HepG2 (cell line): Measurements from ENCODE around the gene CALR. TPM values are rescaled to one million over a fixed set of nuclear protein-coding genes. Genes with fewer than 3 reads are reported as not detected.
A peak's percentile ranks its signal among the peaks of the same experiment; 100 is the strongest.

Experiments used
- ATF7-NPFF ChIP-seq: sonication (generic); formaldehyde crosslinking; IDR thresholded peaks from 2 replicates; pipeline ENCODE4 v1.8.1; 2023; ENCODE audit warnings: mild to moderate bottlenecking, low read depth, missing genetic modification reagents, moderate library complexity
- CAMTA2 ChIP-seq: sonication (generic); formaldehyde crosslinking; IDR thresholded peaks from 2 replicates; pipeline ENCODE4 v1.4.0; 2020; ENCODE audit warnings: mild to moderate bottlenecking, missing genetic modification reagents, borderline replicate concordance
- ELF4 ChIP-seq: sonication (generic); formaldehyde crosslinking; IDR thresholded peaks from 2 replicates; pipeline ENCODE4 v1.5.0; 2020; ENCODE audit warnings: missing genetic modification reagents, mild to moderate bottlenecking, moderate library complexity, borderline replicate concordance
- HNRNPUL1 ChIP-seq: fragments of 200-400 bp; formaldehyde crosslinking; IDR thresholded peaks from 2 replicates; pipeline ENCODE4 v1.6.1; 2017; ENCODE audit warnings: low read depth, mild to moderate bottlenecking, low read length, moderate library complexity
- HOXA3 ChIP-seq: sonication (generic); formaldehyde crosslinking; IDR thresholded peaks from 2 replicates; pipeline ENCODE4 v1.5.0; 2020; ENCODE audit warnings: missing genetic modification reagents
- RBM39 ChIP-seq: fragments of 200-400 bp; formaldehyde crosslinking; IDR thresholded peaks from one replicate; pipeline ENCODE4 v1.6.1; 2018; ENCODE audit warnings: antibody characterized with exemption, mild to moderate bottlenecking, low read depth, low read length; ENCODE audit not compliant: poor library complexity, severe bottlenecking
- TARDBP ChIP-seq: sonication (generic); formaldehyde crosslinking; IDR thresholded peaks from 2 replicates; pipeline ENCODE4 v1.8.0; 2022; ENCODE audit warnings: mild to moderate bottlenecking, missing genetic modification reagents
- ZNF124 ChIP-seq: sonication (generic); formaldehyde crosslinking; IDR thresholded peaks from 2 replicates; pipeline ENCODE4 v1.4.0; 2020; ENCODE audit warnings: missing genetic modification reagents
- ZNF224 ChIP-seq: sonication (generic); formaldehyde crosslinking; IDR thresholded peaks from 2 replicates; pipeline ENCODE4 v1.5.0; 2020; ENCODE audit warnings: mild to moderate bottlenecking, missing genetic modification reagents
- ZNF282 ChIP-seq: fragments of 450-650 bp; IDR thresholded peaks from 2 replicates; pipeline ENCODE4 v1.6.1; 2018; ENCODE audit not compliant: partially characterized antibody
- ZNF432 ChIP-seq: sonication (generic); formaldehyde crosslinking; IDR thresholded peaks from 2 replicates; pipeline ENCODE4 v1.5.0; 2020; ENCODE audit warnings: missing genetic modification reagents, mild to moderate bottlenecking, borderline replicate concordance
- ZNF547 ChIP-seq: sonication (generic); formaldehyde crosslinking; IDR thresholded peaks from 2 replicates; pipeline ENCODE4 v1.5.1; 2020; ENCODE audit warnings: mild to moderate bottlenecking, missing genetic modification reagents
- ZNF557 ChIP-seq: sonication (generic); formaldehyde crosslinking; IDR thresholded peaks from 2 replicates; pipeline ENCODE4 v1.4.0; 2020; ENCODE audit warnings: missing genetic modification reagents
- ZNF660 ChIP-seq: sonication (generic); formaldehyde crosslinking; IDR thresholded peaks from 2 replicates; pipeline ENCODE4 v1.5.1; 2020; ENCODE audit warnings: mild to moderate bottlenecking, low read depth, missing genetic modification reagents, borderline replicate concordance
- ZNF737 ChIP-seq: sonication (generic); formaldehyde crosslinking; IDR thresholded peaks from 2 replicates; pipeline ENCODE4 v1.5.0; 2020; ENCODE audit warnings: missing genetic modification reagents, mild to moderate bottlenecking, borderline replicate concordance
- ZNF776 ChIP-seq: sonication (generic); formaldehyde crosslinking; IDR thresholded peaks from 2 replicates; pipeline ENCODE4 v1.4.0; 2020; ENCODE audit warnings: mild to moderate bottlenecking, missing genetic modification reagents
- ZNF790 ChIP-seq: sonication (generic); formaldehyde crosslinking; IDR thresholded peaks from 2 replicates; pipeline ENCODE4 v1.8.0; 2022; ENCODE audit warnings: missing genetic modification reagents, mild to moderate bottlenecking, borderline replicate concordance
- polyA plus RNA-seq, 8 experiments: library from polyadenylated mRNA; depleted of rRNA in 3 of 8; stranded (reverse) in 7 of 8; unstranded in 1 of 8; fragments of >200 nt; fragmentation: Illumina TruSeq in 4 of 8; extraction: Trizol in 4 of 8; gene quantifications; 2 replicates each; pipeline versions ENCODE4 v1.2.1 to v1.2.3, GENCODE V29; 2011 to 2016; ENCODE audit warnings: low read depth in 4 of 8, missing spikeins in 1 of 8, mixed read lengths in 1 of 8; ENCODE audit not compliant: insufficient read depth in 1 of 8
- total RNA-seq, 5 experiments: library from RNA; depleted of rRNA; stranded (reverse); fragments of >200 nt; fragmentation: Illumina TruSeq; extraction: Trizol; gene quantifications; 2 replicates each; pipeline ENCODE4 v1.2.3, GENCODE V29; 2016; ENCODE audit warnings: low read depth in 1 of 5
- TF ChIP-seq, protein P1 (sequence below): conservative IDR thresholded peaks from 2 replicates; pipeline ENCODE4 v1.6.1; 2018; ENCODE audit warnings: missing genetic modification reagents
- TF ChIP-seq, protein P2 (sequence below): sonication (generic); formaldehyde crosslinking; IDR thresholded peaks from 2 replicates; pipeline ENCODE4 v1.8.1; 2023; ENCODE audit warnings: mild to moderate bottlenecking, moderate library complexity, missing genetic modification reagents
- TF ChIP-seq, protein P3 (sequence below): sonication (generic); formaldehyde crosslinking; IDR thresholded peaks from 2 replicates; pipeline ENCODE4 v1.8.0; 2022; ENCODE audit warnings: mild to moderate bottlenecking, missing genetic modification reagents; ENCODE audit not compliant: insufficient replicate concordance
- TF ChIP-seq, protein P4 (sequence below): IDR thresholded peaks from 2 replicates; pipeline ENCODE4 v1.6.1; 2016; ENCODE audit warnings: low read depth

Gene CALR
- total and polyA plus RNA-seq, 2 of the 13 experiments (the other 11 are each of a cell fraction or from before 2014, with no cell fraction given) = 898 to 934 TPM

DNA sequence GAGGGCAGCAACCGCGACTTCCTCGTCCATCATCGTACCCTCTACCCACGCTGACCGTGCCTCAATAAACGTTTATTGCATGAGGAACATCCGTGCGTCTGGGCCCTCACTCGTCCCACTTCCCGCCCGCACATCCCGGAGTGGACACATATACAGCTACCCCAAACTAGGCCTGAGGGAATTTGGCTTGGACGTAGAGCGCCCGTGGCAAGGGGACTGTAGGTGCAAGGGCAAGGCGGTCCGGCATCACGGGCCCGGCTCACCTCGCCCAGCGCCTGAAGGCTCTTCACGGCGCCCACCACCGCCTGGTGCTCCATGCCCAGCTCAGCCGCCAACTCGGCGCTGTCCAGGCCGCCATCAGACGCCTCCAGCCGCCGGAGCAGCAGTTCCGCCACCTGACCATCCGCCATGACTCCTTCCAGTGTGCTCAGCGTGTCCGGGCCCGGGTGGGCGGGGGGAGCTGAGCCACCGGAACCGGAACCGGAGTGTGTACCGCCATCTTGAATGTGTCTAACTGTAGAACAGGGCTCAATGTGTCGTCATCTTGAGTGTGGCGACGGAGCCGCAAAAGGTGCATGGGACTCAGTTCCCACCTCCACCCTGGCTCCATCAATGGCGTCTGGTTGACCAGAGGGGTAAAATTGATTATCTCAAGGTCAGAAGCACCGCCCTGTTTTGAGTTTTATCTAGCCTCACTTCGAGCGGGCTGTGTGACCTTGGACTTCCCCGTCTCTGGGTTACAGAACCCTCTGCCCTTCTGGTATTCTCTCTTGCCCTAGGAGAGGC is 4.9 kb upstream of the CALR start, which contains the start of gene FARSA (continued):
- TF ChIP-seq ZNF282 (no peak), ZNF557 (CRISPR knock-in tag) (0 out of 2 replicates have a peak, but pooled peaks have one; percentile 74), ZNF790 (CRISPR knock-in tag) (peak; percentile 70; the same call in 1 of the 2 replicates), TARDBP (CRISPR knock-in tag) (peak; percentile 91), RBM39 (peak; percentile 85), HNRNPUL1 (no peak), CAMTA2 (CRISPR knock-in tag) (peak; percentile 24; the same call in 1 of the 2 replicates), ZNF776 (CRISPR knock-in tag) (peak; percentile 49; the same call in 1 of the 2 replicates), HOXA3 (CRISPR knock-in tag) (peak; percentile 99), ZNF737 (peak; percentile 69; the same call in 1 of the 2 replicates), ZNF432 (CRISPR knock-in tag) (no peak), ZNF660 (CRISPR knock-in tag) (no peak), ZNF124 (CRISPR knock-in tag) (0 out of 2 replicates have a peak, but pooled peaks have one; percentile 24), ATF7-NPFF (CRISPR knock-in tag) (0 out of 2 replicates have a peak, but pooled peaks have one; percentile 62), ELF4 (CRISPR knock-in tag) (0 out of 2 replicates have a peak, but pooled peaks have one; percentile 34), ZNF224 (CRISPR knock-in tag) (peak; percentile 33; the same call in 1 of the 2 replicates), ZNF547 (peak; percentile 74; the same call in 1 of the 2 replicates)
- TF ChIP-seq, protein P1, sequence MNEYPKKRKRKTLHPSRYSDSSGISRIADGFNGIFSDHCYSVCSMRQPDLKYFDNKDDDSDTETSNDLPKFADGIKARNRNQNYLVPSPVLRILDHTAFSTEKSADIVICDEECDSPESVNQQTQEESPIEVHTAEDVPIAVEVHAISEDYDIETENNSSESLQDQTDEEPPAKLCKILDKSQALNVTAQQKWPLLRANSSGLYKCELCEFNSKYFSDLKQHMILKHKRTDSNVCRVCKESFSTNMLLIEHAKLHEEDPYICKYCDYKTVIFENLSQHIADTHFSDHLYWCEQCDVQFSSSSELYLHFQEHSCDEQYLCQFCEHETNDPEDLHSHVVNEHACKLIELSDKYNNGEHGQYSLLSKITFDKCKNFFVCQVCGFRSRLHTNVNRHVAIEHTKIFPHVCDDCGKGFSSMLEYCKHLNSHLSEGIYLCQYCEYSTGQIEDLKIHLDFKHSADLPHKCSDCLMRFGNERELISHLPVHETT (CRISPR knock-in tag) = peak; percentile 89
- TF ChIP-seq, protein P2, sequence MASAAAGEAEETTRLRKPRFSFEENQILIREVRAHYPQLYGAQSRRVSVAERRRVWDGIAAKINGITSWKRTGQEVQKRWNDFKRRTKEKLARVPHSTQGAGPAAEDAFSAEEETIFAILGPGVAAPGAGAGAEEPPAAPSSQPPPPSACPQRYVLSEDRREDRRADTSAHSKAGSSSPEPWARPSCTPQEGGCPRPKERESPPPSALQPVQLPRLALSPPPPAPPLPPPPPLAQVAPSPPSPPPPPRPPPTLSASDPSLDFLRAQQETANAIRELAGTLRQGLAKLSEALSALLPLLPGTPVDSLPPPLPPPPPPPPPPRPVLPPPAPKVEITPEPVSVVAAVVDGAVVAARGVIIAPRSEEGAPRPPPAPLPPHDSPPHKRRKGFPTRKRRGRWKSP (CRISPR knock-in tag) = 0 out of 2 replicates have a peak, but pooled peaks have one; percentile 56
- TF ChIP-seq, protein P3, sequence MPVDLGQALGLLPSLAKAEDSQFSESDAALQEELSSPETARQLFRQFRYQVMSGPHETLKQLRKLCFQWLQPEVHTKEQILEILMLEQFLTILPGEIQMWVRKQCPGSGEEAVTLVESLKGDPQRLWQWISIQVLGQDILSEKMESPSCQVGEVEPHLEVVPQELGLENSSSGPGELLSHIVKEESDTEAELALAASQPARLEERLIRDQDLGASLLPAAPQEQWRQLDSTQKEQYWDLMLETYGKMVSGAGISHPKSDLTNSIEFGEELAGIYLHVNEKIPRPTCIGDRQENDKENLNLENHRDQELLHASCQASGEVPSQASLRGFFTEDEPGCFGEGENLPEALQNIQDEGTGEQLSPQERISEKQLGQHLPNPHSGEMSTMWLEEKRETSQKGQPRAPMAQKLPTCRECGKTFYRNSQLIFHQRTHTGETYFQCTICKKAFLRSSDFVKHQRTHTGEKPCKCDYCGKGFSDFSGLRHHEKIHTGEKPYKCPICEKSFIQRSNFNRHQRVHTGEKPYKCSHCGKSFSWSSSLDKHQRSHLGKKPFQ = peak; percentile 93
- TF ChIP-seq, protein P4, sequence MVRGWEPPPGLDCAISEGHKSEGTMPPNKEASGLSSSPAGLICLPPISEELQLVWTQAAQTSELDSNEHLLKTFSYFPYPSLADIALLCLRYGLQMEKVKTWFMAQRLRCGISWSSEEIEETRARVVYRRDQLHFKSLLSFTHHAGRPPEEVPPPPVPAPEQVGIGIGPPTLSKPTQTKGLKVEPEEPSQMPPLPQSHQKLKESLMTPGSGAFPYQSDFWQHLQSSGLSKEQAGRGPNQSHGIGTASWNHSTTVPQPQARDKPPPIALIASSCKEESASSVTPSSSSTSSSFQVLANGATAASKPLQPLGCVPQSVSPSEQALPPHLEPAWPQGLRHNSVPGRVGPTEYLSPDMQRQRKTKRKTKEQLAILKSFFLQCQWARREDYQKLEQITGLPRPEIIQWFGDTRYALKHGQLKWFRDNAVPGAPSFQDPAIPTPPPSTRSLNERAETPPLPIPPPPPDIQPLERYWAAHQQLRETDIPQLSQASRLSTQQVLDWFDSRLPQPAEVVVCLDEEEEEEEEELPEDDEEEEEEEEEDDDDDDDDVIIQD (CRISPR knock-in tag) = 0 out of 2 replicates have a peak, but pooled peaks have one; percentile 9
